A673 (cell line): Measurements from ENCODE around the gene ZNF778. TPM values are rescaled to one million over a fixed set of nuclear protein-coding genes. Genes with fewer than 3 reads are reported as not detected.

Experiments
- BruUV-seq: library from RNA; stranded (reverse); fragments of 400-500 nt; replicated peaks from 2 replicates; lab custom pipeline; 2021; lab: Mats Ljungman, UMichigan
- CTCF ChIA-PET: fragments of 300-600 bp; sonication (Branson Sonifier 250); formaldehyde crosslinking; loops from one replicate; lab custom pipeline; 2022; ENCODE audit warnings: antibody characterized with exemption; lab: Charles Lee
- POLR2A ChIA-PET: fragments of 300-600 bp; sonication (Branson Sonifier 250); formaldehyde crosslinking; loops from one replicate; lab custom pipeline; 2022; ENCODE audit warnings: antibody characterized with exemption; ENCODE audit not compliant: low non-redundant PET; lab: Charles Lee
- DNase-seq: peaks from one replicate; pipeline ENCODE4 v3.0.0-alpha.2; 2015; ENCODE audit warnings: low spot score
- H3K27ac ChIP-seq: fragments of 200-600 bp; sonication (generic); 2 replicates; pipeline ENCODE4 v1.5.1; 2016; ENCODE audit warnings: mixed run types, low read depth, mild to moderate bottlenecking, mixed read lengths, antibody characterized with exemption, low read length; ENCODE audit not compliant: poor library complexity, severe bottlenecking
- H3K27me3 ChIP-seq: fragments of 200-600 bp; sonication (generic); replicated peaks from 2 replicates; pipeline ENCODE4 v1.6.1; 2017; ENCODE audit warnings: mixed run types, low read depth, mild to moderate bottlenecking, mixed read lengths, antibody characterized with exemption, low read length; ENCODE audit not compliant: insufficient read depth, poor library complexity
- H3K36me3 ChIP-seq: fragments of 200-600 bp; sonication (generic); 2 replicates; pipeline ENCODE4 v1.6.1; 2016; ENCODE audit warnings: mixed run types, mild to moderate bottlenecking, mixed read lengths, antibody characterized with exemption, low read length; ENCODE audit not compliant: insufficient read depth, poor library complexity, severe bottlenecking
- H3K4me1 ChIP-seq: fragments of 200-600 bp; sonication (generic); 2 replicates; pipeline ENCODE4 v1.6.1; 2017; ENCODE audit warnings: mixed run types, mild to moderate bottlenecking, mixed read lengths, antibody characterized with exemption, low read length; ENCODE audit not compliant: insufficient read depth, poor library complexity, severe bottlenecking
- H3K4me3 ChIP-seq: fragments of 200-600 bp; sonication (generic); 2 replicates; pipeline ENCODE4 v1.5.1; 2016; ENCODE audit warnings: low read depth, mixed run types, mild to moderate bottlenecking, mixed read lengths, low read length; ENCODE audit not compliant: poor library complexity, severe bottlenecking
- H3K9me3 ChIP-seq: fragments of 200-600 bp; sonication (generic); 2 replicates; pipeline ENCODE4 v1.6.1; 2016; ENCODE audit warnings: mixed run types, low read depth, mild to moderate bottlenecking, mixed read lengths, antibody characterized with exemption, low read length; ENCODE audit not compliant: poor library complexity, severe bottlenecking
- EZH2 ChIP-seq: fragments of 200-600 bp; sonication (generic); IDR thresholded peaks from 2 replicates; pipeline ENCODE4 v1.6.1; 2017; ENCODE audit warnings: borderline replicate concordance, low read depth, mild to moderate bottlenecking, mixed read lengths, antibody characterized with exemption, low read length; ENCODE audit not compliant: poor library complexity, severe bottlenecking
- intact Hi-C: fragments of 100-400 bp; cut with micrococcal nuclease; formaldehyde crosslinking; loops from one replicate; pipeline ENCODE4 v1.10.0; 2022; ENCODE audit not compliant: unreplicated experiment
- total RNA-seq: library from RNA; stranded (reverse); gene quantifications from 2 replicates; pipeline ENCODE4 v1.2.3, GENCODE V29; 2021
- TF ChIP-seq, protein P1 (sequence below): fragments of 300-800, 200-600 bp; sonication (generic); conservative IDR thresholded peaks from 2 replicates; pipeline ENCODE4 v1.5.1; 2017; ENCODE audit warnings: low read depth, mild to moderate bottlenecking, antibody characterized with exemption, low read length, moderate library complexity, mixed read lengths

Gene ZNF778
- total RNA-seq, 1 experiment from 2014 or later: 14.0 TPM

DNA sequence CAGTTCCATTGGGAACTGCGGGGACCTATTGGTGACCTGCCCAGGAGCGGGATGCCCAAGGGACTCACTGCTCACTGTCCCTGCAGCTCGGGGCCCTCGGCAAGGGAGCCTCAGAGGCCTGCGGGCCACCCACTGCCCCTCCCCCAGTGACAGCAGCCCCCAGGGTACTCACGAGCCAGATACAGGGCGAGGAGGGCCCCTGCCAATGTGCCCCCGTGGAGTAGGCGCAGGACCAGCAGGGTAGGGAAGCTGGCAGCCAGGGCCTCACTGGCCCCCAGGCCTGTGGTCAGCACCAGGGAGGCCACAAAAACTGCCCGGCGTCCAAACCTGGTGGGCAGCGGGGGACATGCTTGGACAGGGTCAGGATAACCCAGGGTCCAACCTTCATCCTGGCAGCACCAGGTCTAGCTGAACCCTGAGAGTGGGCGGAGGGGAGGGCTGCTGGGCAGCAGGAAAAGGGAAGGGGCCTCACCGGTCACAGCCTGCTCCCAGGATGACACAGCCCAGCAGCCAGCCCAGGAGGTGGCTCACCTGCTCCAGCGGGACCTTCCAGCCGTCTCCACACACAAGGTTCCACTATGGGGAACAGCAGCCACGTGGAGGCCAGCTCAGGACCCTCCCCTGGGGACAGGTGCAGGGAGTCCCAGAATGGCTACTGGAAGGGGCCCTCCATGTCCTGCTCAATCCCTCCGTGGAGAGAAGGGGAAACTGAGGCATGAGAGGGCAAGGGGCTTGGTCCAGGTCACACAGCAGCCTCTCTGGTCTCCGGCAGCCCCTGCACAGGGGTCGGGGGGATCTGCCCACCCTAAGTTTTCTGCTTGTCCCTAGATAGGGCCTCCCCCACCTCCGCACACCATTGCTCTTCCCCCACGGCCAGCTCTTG lies 18.0 kb upstream of the ZNF778 start:
- Histone ChIP-seq H3K4me1 (peaks cover 7% of the 10 kb centered on the region), H3K36me3 (no peaks in the 10 kb centered on the region), H3K27ac (no peak overlapping the region), H3K9me3 (no peaks in the 10 kb centered on the region), H3K4me3 (no peak overlapping the region), H3K27me3 (peaks cover 30% of the 10 kb centered on the region)
- POLR2A ChIA-PET: no interaction called here
- no peak for TF ChIP-seq EZH2
- TF ChIP-seq, protein P1, sequence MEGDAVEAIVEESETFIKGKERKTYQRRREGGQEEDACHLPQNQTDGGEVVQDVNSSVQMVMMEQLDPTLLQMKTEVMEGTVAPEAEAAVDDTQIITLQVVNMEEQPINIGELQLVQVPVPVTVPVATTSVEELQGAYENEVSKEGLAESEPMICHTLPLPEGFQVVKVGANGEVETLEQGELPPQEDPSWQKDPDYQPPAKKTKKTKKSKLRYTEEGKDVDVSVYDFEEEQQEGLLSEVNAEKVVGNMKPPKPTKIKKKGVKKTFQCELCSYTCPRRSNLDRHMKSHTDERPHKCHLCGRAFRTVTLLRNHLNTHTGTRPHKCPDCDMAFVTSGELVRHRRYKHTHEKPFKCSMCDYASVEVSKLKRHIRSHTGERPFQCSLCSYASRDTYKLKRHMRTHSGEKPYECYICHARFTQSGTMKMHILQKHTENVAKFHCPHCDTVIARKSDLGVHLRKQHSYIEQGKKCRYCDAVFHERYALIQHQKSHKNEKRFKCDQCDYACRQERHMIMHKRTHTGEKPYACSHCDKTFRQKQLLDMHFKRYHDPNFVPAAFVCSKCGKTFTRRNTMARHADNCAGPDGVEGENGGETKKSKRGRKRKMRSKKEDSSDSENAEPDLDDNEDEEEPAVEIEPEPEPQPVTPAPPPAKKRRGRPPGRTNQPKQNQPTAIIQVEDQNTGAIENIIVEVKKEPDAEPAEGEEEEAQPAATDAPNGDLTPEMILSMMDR: no peak
- CTCF ChIA-PET: no interaction called here
- no peak for DNase-seq
- intact Hi-C loops: no loop called here
- no TSS peak for BruUV-seq

DNA sequence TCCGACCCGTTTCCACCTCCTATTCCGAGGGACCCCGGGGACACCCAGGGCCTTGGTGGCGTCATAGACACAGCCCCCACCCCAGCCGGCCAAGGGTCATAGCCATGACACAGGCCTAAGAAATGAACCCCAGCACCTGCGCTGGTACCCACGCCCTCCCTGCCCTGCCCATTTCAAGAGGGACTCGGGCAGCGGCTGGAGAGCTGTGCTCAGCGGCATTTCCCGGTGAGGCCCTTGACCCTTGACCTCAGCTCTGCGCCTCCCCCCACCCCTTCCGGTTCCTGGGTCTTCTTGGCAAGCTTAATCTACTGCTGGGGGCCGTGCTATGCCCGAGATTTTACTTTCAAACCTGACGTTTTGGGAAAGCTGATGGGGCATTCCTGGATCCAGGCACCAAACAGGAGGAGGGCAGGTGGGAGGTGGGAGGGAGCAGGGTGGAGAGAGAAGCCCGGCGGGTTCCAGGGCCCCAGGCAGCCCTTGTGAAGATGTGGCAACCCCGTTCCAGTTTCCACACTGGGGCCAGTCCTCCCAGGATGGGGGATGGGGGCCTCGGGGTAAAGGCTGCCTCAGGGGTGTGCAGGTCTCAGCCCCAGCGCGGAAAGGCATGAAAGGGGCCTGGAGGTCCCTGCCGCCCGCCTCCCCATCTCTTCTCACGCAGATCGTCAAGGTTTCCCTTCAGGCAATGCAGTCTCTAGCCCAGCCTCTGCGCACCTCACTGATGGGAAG lies 17.2 kb upstream of the ZNF778 start, which contains the start of gene SLC22A31:
TSS of gene SLC22A31 (minus strand) at position 414 of the 726 bp plus-strand sequence. CDS start at position 378, 36 bp downstream.
- Histone ChIP-seq H3K4me3 (peak within 1 kb of the TSS; percentile 38), H3K36me3 (no peaks in the 10 kb centered on the region), H3K27ac (no peak within 1 kb of the TSS), H3K4me1 (peaks cover 7% of the 10 kb centered on the region), H3K27me3 (peaks cover 30% of the 10 kb centered on the region), H3K9me3 (no peaks in the 10 kb centered on the region)
- POLR2A ChIA-PET: no interaction called here
- TF ChIP-seq EZH2: no peak
- TF ChIP-seq, protein P1: no peak
- intact Hi-C loops: no loop called here
- BruUV-seq: no TSS peak
- CTCF ChIA-PET: no interaction called here
- no peak for DNase-seq

DNA sequence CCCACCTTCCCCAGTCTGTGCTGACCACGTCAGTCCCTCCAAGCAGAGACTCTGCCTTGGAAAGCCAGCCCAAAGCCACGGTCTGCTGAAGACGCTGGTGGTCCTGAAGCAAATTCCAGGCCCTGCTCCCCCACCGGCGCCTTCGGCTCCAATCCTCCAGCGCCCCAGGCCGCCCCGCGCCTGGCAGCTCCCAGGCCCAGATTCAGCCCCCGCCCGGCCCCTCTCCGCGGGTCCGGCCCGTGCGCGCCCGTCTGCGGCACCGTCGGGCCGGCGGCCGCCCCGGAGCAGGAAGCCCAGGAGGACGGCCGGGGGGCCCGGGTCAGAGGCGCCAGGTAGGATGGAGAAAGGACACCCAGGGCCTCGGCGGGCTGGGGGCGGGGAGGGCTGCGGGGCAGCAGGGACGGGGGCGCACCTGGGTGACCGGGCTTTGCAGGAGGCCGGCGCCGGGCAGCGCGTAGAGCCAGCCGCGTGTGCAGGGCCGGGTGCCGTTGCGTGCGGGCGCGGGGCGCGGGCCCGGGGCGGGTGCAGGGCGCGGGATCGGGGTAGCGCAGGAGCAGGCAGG lies 16.6 kb upstream of the ZNF778 start:
- peaks cover 30% of the 10 kb centered on the region for H3K27me3 ChIP-seq

More for the DNA sequence above, 16.6 kb upstream of the ZNF778 start:
- H3K4me3 ChIP-seq: peak overlapping the region; percentile 38
- TF ChIP-seq, protein P1: no peak
- peak; percentile 69 for TF ChIP-seq EZH2
- H3K4me1 ChIP-seq: peaks cover 7% of the 10 kb centered on the region
- no peaks in the 10 kb centered on the region for H3K9me3 ChIP-seq
- H3K27ac ChIP-seq: no peak overlapping the region
- intact Hi-C loops: no loop called here
- no TSS peak for BruUV-seq
- no peak for DNase-seq
- ChIA-PET POLR2A (no interaction called here), CTCF (interaction anchor here (0.7 kb wide), 1 partner anchor 1246 kb away, joined by 8 read pairs; no protein-coding TSS in a partner anchor)
- H3K36me3 ChIP-seq: no peaks in the 10 kb centered on the region
